NCI-H345 treated with DMSO at 0.1 percent for 48 hours (cell line): ENCODE data around the gene MPP2.

Source experiments
- DNase-seq: peaks from one replicate; lab custom pipeline; 2025; ENCODE audit not compliant: unreplicated experiment; lab: John Stamatoyannopoulos, UW

MPP2 gene

GRCh38 chr17:43825567-43825966, 81.8 kb downstream of the MPP2 start:
- DNase-seq, result no peak
